ENCODE results near the gene NPAS3. TPM values are rescaled to one million over a fixed set of nuclear protein-coding genes. Genes with fewer than 3 reads are reported as not detected.

Gene NPAS3
- total RNA-seq, 1 donor from 2014 or later: not detected

DNA sequence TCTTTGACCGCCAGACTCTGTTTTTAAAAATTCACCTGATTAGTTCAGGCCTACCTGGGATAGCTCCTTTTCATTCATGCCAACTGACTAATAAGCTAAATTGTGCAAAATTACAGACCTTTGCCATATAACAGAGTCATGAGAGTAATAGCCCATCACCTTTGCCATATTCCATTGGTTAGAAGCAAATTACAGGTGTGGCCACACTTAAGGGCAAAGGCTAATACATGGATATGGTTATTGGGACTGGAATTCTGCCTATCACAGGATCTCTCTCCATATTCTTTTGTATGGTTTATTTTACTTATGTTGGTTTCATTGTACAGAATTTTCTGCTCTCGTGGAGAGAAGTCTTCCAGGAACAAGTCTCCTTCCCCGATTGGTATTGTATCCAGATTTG is 897.0 kb downstream of the NPAS3 start:
- Histone ChIP-seq H3K4me3 (no peak overlapping the region), H3K27ac (no peak overlapping the region), H3K4me2 (no peak overlapping the region), H3K4me1 (peaks cover 15% of the 10 kb centered on the region), H2AFZ (replicated peaks) (no peak overlapping the region), H3K9me3 (ENCODE audit: low read depth) (no peaks in the 10 kb centered on the region), H4K20me1 (ENCODE audit: low read depth) (no peaks in the 10 kb centered on the region), H3K79me2 (ENCODE audit: low read depth) (no peaks in the 10 kb centered on the region), H3K9ac (no peak overlapping the region), H3K36me3 (no peaks in the 10 kb centered on the region), H3F3A (ENCODE audit: low read depth) (peaks cover 9% of the 10 kb centered on the region), H3K27me3 (no peaks in the 10 kb centered on the region)
- Mint-ChIP-seq H3K9me3 (peaks cover 2% of the 10 kb centered on the region), H3K27ac (no peak overlapping the region), H3K27me3 (ENCODE audit: insufficient read depth, low read depth) (no peaks in the 10 kb centered on the region), H3K4me1 (peaks cover 16% of the 10 kb centered on the region), H3K4me3 (no peak overlapping the region), H3K36me3 (no peaks in the 10 kb centered on the region)
- no peak for TF ChIP-seq EZH2 (IDR thresholded peaks at IDR 0.05)
- no peak for TF ChIP-seq EZH2phosphoT487 (IDR thresholded peaks at IDR 0.05)
- TF ChIP-seq, protein P1, sequence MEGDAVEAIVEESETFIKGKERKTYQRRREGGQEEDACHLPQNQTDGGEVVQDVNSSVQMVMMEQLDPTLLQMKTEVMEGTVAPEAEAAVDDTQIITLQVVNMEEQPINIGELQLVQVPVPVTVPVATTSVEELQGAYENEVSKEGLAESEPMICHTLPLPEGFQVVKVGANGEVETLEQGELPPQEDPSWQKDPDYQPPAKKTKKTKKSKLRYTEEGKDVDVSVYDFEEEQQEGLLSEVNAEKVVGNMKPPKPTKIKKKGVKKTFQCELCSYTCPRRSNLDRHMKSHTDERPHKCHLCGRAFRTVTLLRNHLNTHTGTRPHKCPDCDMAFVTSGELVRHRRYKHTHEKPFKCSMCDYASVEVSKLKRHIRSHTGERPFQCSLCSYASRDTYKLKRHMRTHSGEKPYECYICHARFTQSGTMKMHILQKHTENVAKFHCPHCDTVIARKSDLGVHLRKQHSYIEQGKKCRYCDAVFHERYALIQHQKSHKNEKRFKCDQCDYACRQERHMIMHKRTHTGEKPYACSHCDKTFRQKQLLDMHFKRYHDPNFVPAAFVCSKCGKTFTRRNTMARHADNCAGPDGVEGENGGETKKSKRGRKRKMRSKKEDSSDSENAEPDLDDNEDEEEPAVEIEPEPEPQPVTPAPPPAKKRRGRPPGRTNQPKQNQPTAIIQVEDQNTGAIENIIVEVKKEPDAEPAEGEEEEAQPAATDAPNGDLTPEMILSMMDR (IDR thresholded peaks at IDR 0.05): no peak
- DNase-seq (ENCODE audit: low spot score): no peak

DNA sequence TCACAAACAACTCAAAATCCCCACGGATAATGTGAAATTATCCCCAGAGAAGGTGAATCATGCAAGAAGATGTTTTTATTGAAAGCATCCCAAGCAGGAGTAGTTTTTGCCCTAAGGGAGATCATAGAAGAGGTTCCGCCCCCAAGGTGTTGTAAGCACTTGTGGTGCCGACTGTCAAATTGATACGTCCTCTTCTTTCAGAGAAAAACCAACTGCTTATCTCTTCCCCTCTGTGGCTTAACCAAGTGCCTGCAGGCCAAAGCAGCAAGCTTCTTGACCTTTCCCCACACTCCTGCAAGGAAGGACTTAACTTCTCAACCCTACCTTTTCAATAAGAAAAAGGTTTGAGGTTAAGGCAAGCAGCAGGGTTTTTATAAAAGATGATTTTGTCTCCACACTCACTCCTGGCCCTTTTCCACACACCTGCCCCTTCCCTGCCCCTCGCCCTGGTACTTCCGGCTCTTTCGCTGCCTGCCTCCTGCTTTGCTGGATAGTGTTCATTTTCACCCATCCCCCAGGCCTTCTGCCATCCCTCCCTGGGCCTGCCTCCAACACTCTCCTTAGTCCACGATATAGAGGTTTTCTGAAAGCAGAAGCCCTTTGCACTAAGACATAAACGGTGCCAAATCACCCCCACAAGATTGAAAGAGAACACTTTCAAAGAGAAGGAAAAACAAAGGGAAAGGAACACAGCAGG is 897.7 kb downstream of the NPAS3 start:
- Histone ChIP-seq H4K20me1 (ENCODE audit: low read depth) (no peaks in the 10 kb centered on the region), H3K36me3 (no peaks in the 10 kb centered on the region), H3K4me1 (peaks cover 15% of the 10 kb centered on the region), H3K27ac (no peak overlapping the region), H3F3A (ENCODE audit: low read depth) (peaks cover 9% of the 10 kb centered on the region), H3K4me2 (peak overlapping the region; percentile 12), H3K9ac (no peak overlapping the region), H3K79me2 (ENCODE audit: low read depth) (no peaks in the 10 kb centered on the region), H3K4me3 (no peak overlapping the region), H3K9me3 (ENCODE audit: low read depth) (no peaks in the 10 kb centered on the region), H2AFZ (replicated peaks) (peak overlapping the region; percentile 39), H3K27me3 (no peaks in the 10 kb centered on the region)
- H3K27me3 Mint-ChIP-seq (ENCODE audit: insufficient read depth, low read depth): no peaks in the 10 kb centered on the region
- TF ChIP-seq EZH2phosphoT487 (IDR thresholded peaks at IDR 0.05) (no peak), EZH2 (IDR thresholded peaks at IDR 0.05) (no peak)
- TF ChIP-seq, protein P1 (IDR thresholded peaks at IDR 0.05): no peak
- no peak for DNase-seq (ENCODE audit: low spot score)
- H3K9me3 Mint-ChIP-seq: peaks cover 2% of the 10 kb centered on the region
- no peak overlapping the region for H3K4me3 Mint-ChIP-seq
- H3K36me3 Mint-ChIP-seq: no peaks in the 10 kb centered on the region
- H3K4me1 Mint-ChIP-seq: peaks cover 16% of the 10 kb centered on the region
- H3K27ac Mint-ChIP-seq: peak overlapping the region; percentile 22

DNA sequence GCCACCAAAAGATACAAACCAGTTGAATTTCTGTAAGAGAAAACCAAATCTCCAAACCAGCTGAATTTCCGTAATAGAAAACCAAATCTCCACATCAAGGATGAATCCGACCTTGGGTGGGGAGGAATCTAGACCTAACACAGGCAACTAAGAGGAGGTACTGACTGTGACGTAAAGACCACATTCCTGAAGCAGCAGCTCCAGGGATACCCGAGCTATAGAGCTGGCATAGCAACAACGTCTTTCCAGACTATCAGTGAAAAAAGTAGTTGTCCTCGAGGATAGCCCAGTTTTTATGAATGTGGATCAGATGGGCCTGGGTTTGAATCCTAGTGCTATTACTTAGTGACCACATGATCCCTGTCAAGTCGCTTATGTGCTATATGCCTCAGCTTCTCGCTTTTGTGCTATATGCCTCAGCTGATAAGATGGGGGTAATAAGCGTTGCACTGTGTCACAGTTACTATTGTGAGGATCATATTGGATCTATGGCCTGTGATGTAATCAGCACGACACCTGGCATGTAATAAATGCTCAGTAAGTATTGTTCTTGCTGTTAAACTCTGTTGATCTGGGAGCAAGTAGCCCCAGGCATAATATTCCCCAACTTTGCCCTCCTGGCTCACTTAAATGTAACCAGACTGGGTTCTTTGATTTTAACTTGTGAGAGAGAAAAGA is 898.4 kb downstream of the NPAS3 start:
- no peak overlapping the region for H3K27ac Mint-ChIP-seq
- DNase-seq (ENCODE audit: low spot score): no peak
- H3K9me3 Mint-ChIP-seq: peaks cover 1% of the 10 kb centered on the region
- H3K27me3 Mint-ChIP-seq (ENCODE audit: insufficient read depth, low read depth): no peaks in the 10 kb centered on the region
- no peaks in the 10 kb centered on the region for H3K36me3 Mint-ChIP-seq
- Histone ChIP-seq H3K27me3 (no peaks in the 10 kb centered on the region), H3K79me2 (ENCODE audit: low read depth) (no peaks in the 10 kb centered on the region), H3K27ac (no peak overlapping the region), H3F3A (ENCODE audit: low read depth) (peaks cover 9% of the 10 kb centered on the region), H3K36me3 (no peaks in the 10 kb centered on the region), H2AFZ (replicated peaks) (peak overlapping the region; percentile 39), H3K4me1 (peaks cover 15% of the 10 kb centered on the region), H3K4me2 (peak overlapping the region; percentile 12), H3K4me3 (no peak overlapping the region), H3K9ac (no peak overlapping the region), H4K20me1 (ENCODE audit: low read depth) (no peaks in the 10 kb centered on the region), H3K9me3 (ENCODE audit: low read depth) (no peaks in the 10 kb centered on the region)
- TF ChIP-seq EZH2 (IDR thresholded peaks at IDR 0.05) (no peak), EZH2phosphoT487 (IDR thresholded peaks at IDR 0.05) (no peak)
- TF ChIP-seq, protein P1 (IDR thresholded peaks at IDR 0.05): no peak
- H3K4me1 Mint-ChIP-seq: peaks cover 16% of the 10 kb centered on the region
- no peak overlapping the region for H3K4me3 Mint-ChIP-seq
